Adrenal gland (tissue), 12 donors: ENCODE results near the gene TH. TPM values are rescaled to one million over a fixed set of nuclear protein-coding genes. Genes with fewer than 3 reads are reported as not detected.
A peak's percentile ranks its signal among the peaks of the same experiment; 100 is the strongest.

Experiments used
- DNase-seq, 7 donors: peaks; one replicate each; pipeline ENCODE4 v3.0.0-alpha.2; 2019 to 2020
- H3K27ac ChIP-seq, 5 donors: fragments of 200-600 bp; sonication (generic) in 4 of 5; 1 replicate in 3 of 5; 2 replicates in 2 of 5; pipeline versions ENCODE4 v1.5.1 to v1.8.0; 2016 to 2020; ENCODE audit warnings: mild to moderate bottlenecking in 1 of 5
- H3K27me3 ChIP-seq: fragments of 200-600 bp; 2 replicates; pipeline ENCODE4 v1.8.0; 2021
- H3K36me3 ChIP-seq, 2 donors: fragments of 200-600 bp; replicated peaks in 1 of 2; 1 replicate in 1 of 2; 2 replicates in 1 of 2; pipeline versions ENCODE4 v1.5.1 to v1.8.0; 2018 to 2022
- H3K4me1 ChIP-seq, 2 donors: fragments of 200-600 bp; replicated peaks in 1 of 2; 1 replicate in 1 of 2; 2 replicates in 1 of 2; pipeline versions ENCODE4 v1.5.1 to v1.8.0; 2018 to 2021
- H3K4me3 ChIP-seq, 4 donors: fragments of 200-600 bp; sonication (generic) in 3 of 4; one replicate each; pipeline ENCODE4 v1.5.1; 2016 to 2018
- H3K9me3 ChIP-seq, 3 donors: fragments of 200-600 bp; sonication (generic) in 1 of 3; replicated peaks in 1 of 3; 1 replicate in 2 of 3; 2 replicates in 1 of 3; pipeline versions ENCODE4 v1.5.1 to v1.8.0; 2016 to 2021
- CTCF ChIP-seq, 6 experiments: fragments of 450-650 bp in 4 of 6; fragments of 200-600 bp in 2 of 6; sonication (generic) in 1 of 6; IDR thresholded peaks; 1 replicate in 5 of 6; 2 replicates in 1 of 6; pipeline versions ENCODE4 v1.5.1 to v1.8.0; 2016 to 2021; ENCODE audit warnings: antibody characterized with exemption in 6 of 6, mild to moderate bottlenecking in 2 of 6, moderate library complexity in 1 of 6
- POLR2A ChIP-seq, 2 donors: fragments of 450-650 bp; IDR thresholded peaks; one replicate each; pipeline ENCODE4 v1.6.1; 2017; ENCODE audit warnings: antibody characterized with exemption in 2 of 2, mild to moderate bottlenecking in 2 of 2, moderate library complexity in 1 of 2
- WGBS, 4 donors: extraction: QIAGEN DNeasy Blood & Tissue Kit in 2 of 4; methylation state at CpG; one replicate each; pipeline versions ENCODE4 v1.1.5 to v1.1.7; 2013 to 2017; 5-methylcytosine and 5-hydroxymethylcytosine counted together
- intact Hi-C, 2 donors: fragments of 100-400 bp; cut with DNase I; formaldehyde crosslinking; loops; one replicate each; pipeline versions ENCODE4 v1.14.1 to v1.15.0; 2022 to 2023
- polyA plus RNA-seq, 3 donors: library from polyadenylated mRNA; stranded (reverse); fragments of 200-250 nt in 2 of 3; fragments of 350-450 nt in 1 of 3; fragmentation: Illumina TruSeq in 1 of 3; extraction: RNeasy Lipid Tissue Mini Kit (QIAGEN cat#74804) in 1 of 3; gene quantifications; one replicate each; pipeline ENCODE4 v1.2.3, GENCODE V29; 2013 to 2014
- total RNA-seq, 9 donors: library from RNA; depleted of rRNA in 4 of 9; stranded (reverse); fragments of >200 nt in 4 of 9; fragments of 120-200 nt in 1 of 9; fragmentation: NEBNext Ultra II Directional in 1 of 9; extraction: Animal tissue kit (Norgen Biotek cat#: 25700) in 1 of 9; gene quantifications; one replicate each; pipeline versions ENCODE4 v1.1.0 to v1.2.4, GENCODE V29; 2013 to 2023
- donor health status: healthy with polysubstance abuse.
- donor health status: Bipolar disorder and iron deficiency.
- donor health status: DM: yes; HTN: yes; CAD: no.
- donor health status: DM: no; HTN: no; CAD: no.
- donor health status: DM: no; HTN: no; CAD: no.
- donor health status: DM: yes; HTN: yes; CAD: no.

TH gene
- total and polyA plus RNA-seq, 12 donors, result 0.54 to 1,253 (median 55.2) TPM; not detected in 1

- peaks cover 4% of the 10 kb centered on the region for H3K27me3 ChIP-seq
- H3K4me1 ChIP-seq, result peaks cover 0 to 4% of the 10 kb centered on the region in 2 donors
- H3K27ac ChIP-seq, result peak overlapping the region in 1 of 5 donors; percentile 75
- 67 to 73% (median 68%) methylated on average over 18 to 29 of the region's 29 CpGs for WGBS, 4 donors
- peak in 1 of 2 donors; percentile 6 for TF ChIP-seq POLR2A (IDR thresholded peaks at IDR 0.05)
- TF ChIP-seq CTCF (IDR thresholded peaks at IDR 0.05), result no peak
- H3K9me3 ChIP-seq, result no peaks in the 10 kb centered on the region
- peak in 1 of 7 donors; percentile 74 for DNase-seq
- intact Hi-C loops, result loop anchor here in 1 of 2 donors (10.0 kb wide), 1 partner anchor 335 kb away; no protein-coding TSS in a partner anchor
- no peak overlapping the region for H3K4me3 ChIP-seq
- H3K36me3 ChIP-seq, result no peaks in the 10 kb centered on the region
Observed at GRCh38 chr11:2189938-2190656, 18.5 kb upstream of the TH start.

GRCh38 chr11:2188745-2189144 lies 17.1 kb upstream of the TH start:
- Histone ChIP-seq H3K4me3 (no peak overlapping the region), H3K27ac (peak overlapping the region in 1 of 5 donors; percentile 75), H3K27me3 (peaks cover 4% of the 10 kb centered on the region), H3K9me3 (no peaks in the 10 kb centered on the region), H3K4me1 (peaks cover 0 to 4% of the 10 kb centered on the region in 2 donors), H3K36me3 (no peaks in the 10 kb centered on the region)
- TF ChIP-seq POLR2A (IDR thresholded peaks at IDR 0.05) (no peak), CTCF (IDR thresholded peaks at IDR 0.05) (no peak)
- 80 to 92% (median 86%) methylated on average over 19 of the region's 19 CpGs for WGBS, 4 donors
- DNase-seq, result no peak
- intact Hi-C loops, result no loop called here

GRCh38 chr11:2187280-2187707 lies 15.7 kb upstream of the TH start:
- H3K27ac ChIP-seq, result no peak overlapping the region
- H3K4me3 ChIP-seq, result no peak overlapping the region
- TF ChIP-seq POLR2A (IDR thresholded peaks at IDR 0.05) (no peak), CTCF (IDR thresholded peaks at IDR 0.05) (no peak)
- peaks cover 0 to 4% of the 10 kb centered on the region in 2 donors for H3K4me1 ChIP-seq
- intact Hi-C loops, result no loop called here
- no peak for DNase-seq
- peaks cover 4% of the 10 kb centered on the region for H3K27me3 ChIP-seq
- H3K9me3 ChIP-seq, result no peaks in the 10 kb centered on the region
- H3K36me3 ChIP-seq, result no peaks in the 10 kb centered on the region
- 88 to 93% (median 91%) methylated on average over 7 of the region's 7 CpGs for WGBS, 4 donors

GRCh38 chr11:2186669-2187279 lies 15.2 kb upstream of the TH start:
- TF ChIP-seq CTCF (IDR thresholded peaks at IDR 0.05) (peak; percentile 18 to 61 (median 40)), POLR2A (IDR thresholded peaks at IDR 0.05) (no peak)
- no peaks in the 10 kb centered on the region for H3K36me3 ChIP-seq
- H3K4me3 ChIP-seq, result no peak overlapping the region
- peak in 2 of 7 donors; percentile 26 to 81 for DNase-seq
- H3K9me3 ChIP-seq, result no peaks in the 10 kb centered on the region
- intact Hi-C loops, result no loop called here
- H3K4me1 ChIP-seq, result peaks cover 0 to 4% of the 10 kb centered on the region in 2 donors
- H3K27me3 ChIP-seq, result peaks cover 4% of the 10 kb centered on the region
- H3K27ac ChIP-seq, result peak overlapping the region in 1 of 5 donors; percentile 30
- 26 to 37% (median 31%) methylated on average over 14 to 21 of the region's 21 CpGs for WGBS, 4 donors
